DMS 273 (cell line): ENCODE results near the gene ERF.
A peak's percentile ranks its signal among the peaks of the same experiment; 100 is the strongest.

Experiments used
- DNase-seq: peaks from one replicate; lab custom pipeline; 2025; ENCODE audit not compliant: unreplicated experiment; lab: John Stamatoyannopoulos, UW

Gene ERF

GRCh38 chr19:42217520-42218437 is 37.1 kb downstream of the ERF start, which contains the start of gene DEDD2:
Gene DEDD2, minus strand, starts transcription at chr19:42217677. Its CDS starts 670 bp downstream, at chr19:42217007.
- peak; percentile 97 for DNase-seq

- peak; percentile 72 for DNase-seq
These were observed 38.0 kb downstream of the ERF start for GRCh38 chr19:42216653-42217519.

DNA sequence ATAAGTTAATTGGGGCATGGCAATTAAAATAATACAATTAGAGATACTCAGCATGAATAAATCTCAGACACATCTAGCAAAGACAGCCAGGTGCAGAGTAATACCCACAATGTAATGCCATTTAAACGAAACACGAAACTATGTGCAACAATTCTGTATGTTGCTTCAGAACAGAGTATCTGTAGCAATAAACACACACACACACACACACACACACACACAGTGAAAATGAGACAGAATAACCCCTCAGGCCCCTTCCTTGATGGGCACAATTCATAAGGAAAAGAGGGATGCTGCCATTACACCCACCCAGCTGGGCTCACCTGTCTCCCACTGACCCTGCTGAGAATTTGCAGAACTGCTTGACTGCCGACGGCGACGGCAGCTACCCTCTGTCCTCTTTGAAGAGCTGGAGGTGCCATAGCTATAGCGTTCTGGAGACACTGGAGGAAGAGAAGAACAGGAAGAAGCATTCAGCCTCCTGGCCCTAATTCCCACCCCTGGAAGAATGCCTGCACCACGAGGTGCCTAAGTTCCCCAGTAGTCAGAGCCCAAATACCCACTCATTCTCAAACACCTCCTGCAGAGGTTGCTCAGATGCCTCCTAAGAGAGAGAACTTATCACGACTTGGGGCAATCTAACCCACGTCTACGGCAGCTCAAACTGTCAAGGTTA is 40.0 kb downstream of the ERF start:
- no peak for DNase-seq

DNA sequence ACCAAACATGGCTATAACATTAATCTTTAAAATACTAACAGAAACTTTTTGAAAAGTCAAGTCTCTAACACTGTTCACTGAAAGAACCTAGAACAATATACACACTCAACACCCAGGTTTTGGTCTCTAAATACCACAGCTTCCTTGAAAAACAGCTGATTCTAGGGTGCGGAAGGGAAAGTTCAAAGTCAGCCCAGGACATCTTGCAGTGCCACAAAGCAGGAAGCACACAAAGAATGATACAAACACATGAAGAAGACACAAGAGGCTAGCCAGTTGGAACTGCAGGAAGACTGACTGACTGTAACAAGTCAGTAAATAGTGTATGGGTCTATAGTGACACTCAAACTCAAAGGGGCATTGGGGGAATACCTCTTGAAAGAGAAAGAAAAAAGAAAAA is 42.0 kb downstream of the ERF start:
- no peak for DNase-seq

DNA sequence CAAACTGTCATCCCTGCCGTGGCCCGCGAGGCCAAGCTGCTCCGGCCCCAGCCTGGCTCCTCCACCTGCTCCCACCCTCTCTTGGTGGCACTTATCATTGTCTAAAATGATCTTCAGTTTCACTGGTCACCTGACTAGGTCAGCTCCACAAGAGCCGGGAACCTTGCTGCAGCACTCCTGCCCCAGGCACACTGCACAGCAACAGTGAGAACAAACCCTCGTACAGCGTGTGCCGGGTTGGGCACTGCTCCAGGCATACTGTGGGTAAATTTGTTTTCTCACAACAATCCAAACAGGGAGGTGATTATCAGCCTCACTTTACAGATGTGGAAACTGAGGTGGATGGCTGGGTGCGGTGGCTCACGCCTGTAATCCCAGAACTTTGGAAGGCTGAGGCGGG is 46.3 kb downstream of the ERF start:
- DNase-seq, result no peak

GRCh38 chr19:42207767-42208271 is 47.1 kb downstream of the ERF start:
- DNase-seq, result no peak

GRCh38 chr19:42206871-42207755 is 47.8 kb downstream of the ERF start:
- no peak for DNase-seq

GRCh38 chr19:42204664-42205063 is 50.3 kb downstream of the ERF start:
- no peak for DNase-seq

- DNase-seq, result no peak
These were observed 51.2 kb downstream of the ERF start for GRCh38 chr19:42203700-42204099.

DNA sequence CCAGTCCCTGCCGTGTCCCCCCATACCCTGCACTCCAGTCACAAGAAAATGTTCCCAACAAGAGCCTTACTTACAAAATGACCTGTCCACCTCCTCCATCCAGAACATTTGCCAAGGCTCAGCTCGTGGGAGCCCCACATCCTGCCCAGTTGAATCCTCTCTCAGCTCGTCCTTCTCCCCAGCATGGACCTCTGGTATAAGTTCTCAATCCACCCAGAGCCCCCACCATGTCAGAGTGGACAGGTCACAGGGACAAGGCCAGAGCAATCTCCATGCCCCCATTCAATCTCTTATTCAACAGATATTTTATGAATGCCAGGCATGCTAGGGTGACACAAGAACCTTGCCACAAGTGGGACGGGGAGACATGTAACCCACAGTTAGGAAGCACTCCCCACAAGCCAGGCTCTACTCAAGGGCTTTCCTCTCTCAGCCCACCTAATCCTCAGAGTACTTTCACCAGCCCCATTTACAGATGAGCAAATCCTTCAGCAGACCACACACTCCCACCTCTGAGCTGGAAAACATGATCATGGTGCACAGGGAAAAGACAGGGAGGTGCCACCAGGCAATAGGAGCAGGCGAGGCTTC is 52.5 kb downstream of the ERF start:
- no peak for DNase-seq

- no peak for DNase-seq
These were observed 53.2 kb downstream of the ERF start for GRCh38 chr19:42201489-42202289.

GRCh38 chr19:42200116-42200715 is 54.7 kb downstream of the ERF start:
- no peak for DNase-seq

GRCh38 chr19:42199440-42200115 is 55.4 kb downstream of the ERF start:
- DNase-seq, result no peak

GRCh38 chr19:42198676-42199439 is 56.1 kb downstream of the ERF start:
- DNase-seq, result no peak
